HepG2 (cell line): ENCODE results near the gene C6orf15. TPM values are rescaled to one million over a fixed set of nuclear protein-coding genes. Genes with fewer than 3 reads are reported as not detected.

Experiments
- DPF2 ChIP-seq: sonication (generic); formaldehyde crosslinking; IDR thresholded peaks from 2 replicates; pipeline ENCODE4 v1.4.0; 2020; ENCODE audit warnings: mild to moderate bottlenecking, low read depth, missing genetic modification reagents, borderline replicate concordance
- GZF1 ChIP-seq: sonication (generic); formaldehyde crosslinking; IDR thresholded peaks from 2 replicates; pipeline ENCODE4 v1.5.1; 2020; ENCODE audit warnings: mild to moderate bottlenecking, missing genetic modification reagents
- HDAC1 ChIP-seq: sonication (generic); formaldehyde crosslinking; IDR thresholded peaks from 2 replicates; pipeline ENCODE4 v1.5.1; 2020; ENCODE audit warnings: mild to moderate bottlenecking, missing genetic modification reagents
- HOXA7 ChIP-seq: sonication (generic); formaldehyde crosslinking; IDR thresholded peaks from 2 replicates; pipeline ENCODE4 v1.8.1; 2022; ENCODE audit warnings: mild to moderate bottlenecking, missing genetic modification reagents, moderate library complexity
- NFYB ChIP-seq: sonication (generic); formaldehyde crosslinking; IDR thresholded peaks from 2 replicates; pipeline ENCODE4 v1.4.0; 2020; ENCODE audit warnings: missing genetic modification reagents
- PCBP2 ChIP-seq: fragments of 200-400 bp; formaldehyde crosslinking; optimal IDR thresholded peaks from 2 replicates; pipeline ENCODE3; 2018; ENCODE audit warnings: low read length, low read depth; ENCODE audit not compliant: poor library complexity, severe bottlenecking
- REPIN1 ChIP-seq: sonication (generic); formaldehyde crosslinking; IDR thresholded peaks from 2 replicates; pipeline ENCODE4 v1.8.0; 2022; ENCODE audit warnings: missing genetic modification reagents, low read depth, mild to moderate bottlenecking, borderline replicate concordance
- SAP130 ChIP-seq: IDR thresholded peaks from 2 replicates; pipeline ENCODE4 v1.6.1; 2016; ENCODE audit warnings: low read depth
- STAT5B ChIP-seq: sonication (generic); formaldehyde crosslinking; IDR thresholded peaks from 2 replicates; pipeline ENCODE4 v1.4.0; 2020; ENCODE audit warnings: missing genetic modification reagents
- TGIF2 ChIP-seq: IDR thresholded peaks from 2 replicates; pipeline ENCODE4 v1.6.1; 2016; ENCODE audit warnings: control low read depth, missing compliant biosample characterization
- THAP11 ChIP-seq: IDR thresholded peaks from 2 replicates; pipeline ENCODE4 v1.6.1; 2016; ENCODE audit warnings: missing biosample characterization, missing genetic modification reagents
- ZFAT ChIP-seq: sonication (generic); formaldehyde crosslinking; conservative IDR thresholded peaks from 2 replicates; pipeline ENCODE4 v1.8.1; 2023; ENCODE audit warnings: missing genetic modification reagents, inconsistent platforms
- ZFP36L2 ChIP-seq: sonication (generic); formaldehyde crosslinking; IDR thresholded peaks from 2 replicates; pipeline ENCODE4 v1.4.0; 2020; ENCODE audit warnings: missing genetic modification reagents
- ZNF234 ChIP-seq: sonication (generic); formaldehyde crosslinking; conservative IDR thresholded peaks from 2 replicates; pipeline ENCODE4 v1.5.1; 2020; ENCODE audit warnings: mild to moderate bottlenecking, missing genetic modification reagents
- ZNF34 ChIP-seq: sonication (generic); formaldehyde crosslinking; IDR thresholded peaks from 2 replicates; pipeline ENCODE4 v1.4.0; 2020; ENCODE audit warnings: mild to moderate bottlenecking, missing genetic modification reagents, borderline replicate concordance
- ZNF343 ChIP-seq: sonication (generic); formaldehyde crosslinking; IDR thresholded peaks from 2 replicates; pipeline ENCODE4 v1.4.0; 2020; ENCODE audit warnings: mild to moderate bottlenecking, missing genetic modification reagents
- ZNF430 ChIP-seq: sonication (generic); formaldehyde crosslinking; IDR thresholded peaks from 2 replicates; pipeline ENCODE4 v1.9.0; 2021; ENCODE audit warnings: mild to moderate bottlenecking, missing genetic modification reagents
- ZNF468 ChIP-seq: sonication (generic); formaldehyde crosslinking; IDR thresholded peaks from 2 replicates; pipeline ENCODE4 v1.8.0; 2022; ENCODE audit warnings: mild to moderate bottlenecking, moderate library complexity, missing genetic modification reagents
- ZNF510 ChIP-seq: sonication (generic); formaldehyde crosslinking; IDR thresholded peaks from 2 replicates; pipeline ENCODE4 v1.4.0; 2020; ENCODE audit warnings: low read depth, mild to moderate bottlenecking, missing genetic modification reagents
- ZNF562 ChIP-seq: sonication (generic); formaldehyde crosslinking; IDR thresholded peaks from 2 replicates; pipeline ENCODE4 v1.8.0; 2022; ENCODE audit warnings: missing genetic modification reagents, borderline replicate concordance
- ZNF660 ChIP-seq: sonication (generic); formaldehyde crosslinking; IDR thresholded peaks from 2 replicates; pipeline ENCODE4 v1.5.1; 2020; ENCODE audit warnings: mild to moderate bottlenecking, low read depth, missing genetic modification reagents, borderline replicate concordance
- polyA plus RNA-seq, 8 experiments: library from polyadenylated mRNA; depleted of rRNA in 3 of 8; stranded (reverse) in 7 of 8; unstranded in 1 of 8; fragments of >200 nt; fragmentation: Illumina TruSeq in 4 of 8; extraction: Trizol in 4 of 8; gene quantifications; 2 replicates each; pipeline versions ENCODE4 v1.2.1 to v1.2.3, GENCODE V29; 2011 to 2016; ENCODE audit warnings: low read depth in 4 of 8, missing spikeins in 1 of 8, mixed read lengths in 1 of 8; ENCODE audit not compliant: insufficient read depth in 1 of 8
- total RNA-seq, 5 experiments: library from RNA; depleted of rRNA; stranded (reverse); fragments of >200 nt; fragmentation: Illumina TruSeq; extraction: Trizol; gene quantifications; 2 replicates each; pipeline ENCODE4 v1.2.3, GENCODE V29; 2016; ENCODE audit warnings: low read depth in 1 of 5
- TF ChIP-seq, protein P1 (sequence below): IDR thresholded peaks from 2 replicates; pipeline ENCODE4 v1.6.1; 2016; ENCODE audit warnings: mild to moderate bottlenecking
- TF ChIP-seq, protein P2 (sequence below): sonication (generic); formaldehyde crosslinking; IDR thresholded peaks from 2 replicates; pipeline ENCODE4 v1.5.1; 2020; ENCODE audit warnings: missing genetic modification reagents, mild to moderate bottlenecking, borderline replicate concordance
- TF ChIP-seq, protein P3 (sequence below): sonication (generic); formaldehyde crosslinking; IDR thresholded peaks from 2 replicates; pipeline ENCODE4 v1.4.0; 2020; ENCODE audit warnings: missing genetic modification reagents, mild to moderate bottlenecking, borderline replicate concordance

C6orf15 gene
- total and polyA plus RNA-seq, 2 of the 13 experiments (the other 11 are each of a cell fraction or from before 2014, with no cell fraction given): not detected

DNA sequence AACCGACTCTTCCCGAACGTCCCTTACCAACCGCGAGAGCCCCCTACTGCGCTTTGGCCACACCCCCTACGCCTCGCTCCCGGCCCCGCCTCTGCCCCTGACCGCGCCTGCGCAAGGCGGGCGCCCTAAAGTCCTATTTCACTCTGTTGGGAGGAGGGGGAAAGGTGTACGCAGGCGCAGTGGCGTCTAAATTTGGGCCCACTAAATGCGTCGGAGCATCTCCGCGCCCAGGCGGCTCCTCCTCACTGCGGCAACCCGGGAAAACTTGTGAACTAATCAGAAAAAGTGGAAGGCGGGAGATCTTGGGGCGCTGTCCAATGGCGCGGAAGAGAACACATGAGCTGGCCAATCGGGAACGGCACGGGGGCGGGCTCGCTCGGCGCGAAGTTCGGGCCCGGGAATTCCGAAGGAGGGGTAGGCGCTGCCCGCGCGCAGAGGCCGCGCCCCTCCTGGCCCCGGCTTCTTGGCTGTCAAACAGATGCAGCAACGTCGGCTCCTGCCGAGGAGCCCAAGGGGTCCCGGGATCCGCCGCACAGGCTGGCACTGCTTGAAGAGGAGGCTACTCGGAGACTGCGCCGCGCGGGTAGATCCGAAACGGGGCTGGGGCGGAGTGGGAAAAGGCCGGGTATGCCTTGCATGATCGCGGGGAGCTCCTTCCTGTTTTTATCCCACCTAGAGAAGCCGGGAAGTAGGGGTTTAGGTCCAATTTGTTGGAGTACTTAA is 45.9 kb upstream of the C6orf15 start, which contains the start of gene TCF19 (continued):
- TF ChIP-seq ZFAT (CRISPR knock-in tag) (no peak), HDAC1 (CRISPR knock-in tag) (peak; percentile 99), STAT5B (no peak), PCBP2 (peak; percentile 43), DPF2 (CRISPR knock-in tag) (no peak), ZFP36L2 (CRISPR knock-in tag) (no peak), ZNF343 (CRISPR knock-in tag) (no peak), TGIF2 (peak; percentile 98), THAP11 (peak; percentile 49), ZNF430 (CRISPR knock-in tag) (no peak), ZNF562 (CRISPR knock-in tag) (no peak), SAP130 (CRISPR knock-in tag) (peak; percentile 100), GZF1 (CRISPR knock-in tag) (no peak), NFYB (CRISPR knock-in tag) (peak; percentile 97), ZNF234 (CRISPR knock-in tag) (no peak), ZNF660 (CRISPR knock-in tag) (no peak), HOXA7 (CRISPR knock-in tag) (0 out of 2 replicates have a peak, but pooled peaks have one; percentile 49), ZNF468 (CRISPR knock-in tag) (0 out of 2 replicates have a peak, but pooled peaks have one; percentile 57), REPIN1 (CRISPR knock-in tag) (peak; percentile 94), ZNF510 (CRISPR knock-in tag) (peak; percentile 88; the same call in 1 of the 2 replicates), ZNF34 (CRISPR knock-in tag) (no peak)
- TF ChIP-seq, protein P1, sequence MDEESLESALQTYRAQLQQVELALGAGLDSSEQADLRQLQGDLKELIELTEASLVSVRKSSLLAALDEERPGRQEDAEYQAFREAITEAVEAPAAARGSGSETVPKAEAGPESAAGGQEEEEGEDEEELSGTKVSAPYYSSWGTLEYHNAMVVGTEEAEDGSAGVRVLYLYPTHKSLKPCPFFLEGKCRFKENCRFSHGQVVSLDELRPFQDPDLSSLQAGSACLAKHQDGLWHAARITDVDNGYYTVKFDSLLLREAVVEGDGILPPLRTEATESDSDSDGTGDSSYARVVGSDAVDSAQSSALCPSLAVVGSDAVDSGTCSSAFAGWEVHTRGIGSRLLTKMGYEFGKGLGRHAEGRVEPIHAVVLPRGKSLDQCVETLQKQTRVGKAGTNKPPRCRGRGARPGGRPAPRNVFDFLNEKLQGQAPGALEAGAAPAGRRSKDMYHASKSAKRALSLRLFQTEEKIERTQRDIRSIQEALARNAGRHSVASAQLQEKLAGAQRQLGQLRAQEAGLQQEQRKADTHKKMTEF: peak; percentile 39; the same call in 1 of the 2 replicates
- TF ChIP-seq, protein P2, sequence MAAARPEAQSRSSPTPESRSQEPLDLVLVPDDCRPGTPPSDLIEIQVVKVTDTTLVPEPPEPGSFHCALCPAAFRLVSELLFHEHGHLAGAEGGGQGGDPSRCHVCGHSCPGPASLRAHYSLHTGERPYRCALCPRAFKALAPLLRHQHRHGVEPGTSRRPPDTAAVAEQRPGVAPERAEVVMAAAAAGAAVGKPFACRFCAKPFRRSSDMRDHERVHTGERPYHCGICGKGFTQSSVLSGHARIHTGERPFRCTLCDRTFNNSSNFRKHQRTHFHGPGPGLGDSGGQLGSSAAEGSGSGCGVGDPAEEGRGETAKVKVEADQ (CRISPR knock-in tag): peak; percentile 55; the same call in 1 of the 2 replicates
- TF ChIP-seq, protein P3, sequence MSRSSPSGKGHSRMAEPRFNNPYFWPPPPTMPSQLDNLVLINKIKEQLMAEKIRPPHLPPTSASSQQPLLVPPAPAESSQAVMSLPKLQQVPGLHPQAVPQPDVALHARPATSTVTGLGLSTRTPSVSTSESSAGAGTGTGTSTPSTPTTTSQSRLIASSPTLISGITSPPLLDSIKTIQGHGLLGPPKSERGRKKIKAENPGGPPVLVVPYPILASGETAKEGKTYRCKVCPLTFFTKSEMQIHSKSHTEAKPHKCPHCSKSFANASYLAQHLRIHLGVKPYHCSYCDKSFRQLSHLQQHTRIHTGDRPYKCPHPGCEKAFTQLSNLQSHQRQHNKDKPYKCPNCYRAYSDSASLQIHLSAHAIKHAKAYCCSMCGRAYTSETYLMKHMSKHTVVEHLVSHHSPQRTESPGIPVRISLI (CRISPR knock-in tag): no peak
